H1 (cell line): ENCODE data around the gene TRPV4. TPM values are rescaled to one million over a fixed set of nuclear protein-coding genes. Genes with fewer than 3 reads are reported as not detected.

Experiments
- CTCF ChIA-PET: fragments of 300-600 bp; sonication (Branson Sonifier 250); formaldehyde crosslinking; loops from one replicate; lab custom pipeline; 2021; ENCODE audit not compliant: partially characterized antibody; lab: Charles Lee
- POLR2A ChIA-PET: fragments of 300-600 bp; sonication (Branson Sonifier 250); formaldehyde crosslinking; loops from one replicate; lab custom pipeline; 2021; ENCODE audit warnings: inconsistent platforms; ENCODE audit not compliant: partially characterized antibody; lab: Charles Lee
- DNase-seq, 2 experiments: peaks; one replicate each; pipeline versions ENCODE4 v3.0.0 to v3.0.0-alpha.2; 2010 to 2022; ENCODE audit warnings: low spot score in 2 of 2, low read depth in 1 of 2, mixed read lengths in 1 of 2
- FAIRE-seq: peaks from 2 replicates; lab custom pipeline; 2011; peaks lifted over from hg19 to GRCh38; lab: Jason Lieb, UNC
- H2AFZ ChIP-seq: 2 replicates; pipeline ENCODE4 v1.8.1; 2012; ENCODE audit warnings: low read length, inconsistent platforms
- H2AK5ac ChIP-seq: 2 replicates; pipeline ENCODE4 v1.6.1; 2013; ENCODE audit warnings: low read depth, low read length
- H2BK120ac ChIP-seq: replicated peaks from 2 replicates; pipeline ENCODE3; 2013; ENCODE audit warnings: low read depth, low read length, inconsistent platforms
- H2BK12ac ChIP-seq: 2 replicates; pipeline ENCODE4 v1.6.1; 2013; ENCODE audit warnings: low read depth, low read length
- H2BK15ac ChIP-seq: 2 replicates; pipeline ENCODE4 v1.6.1; 2013; ENCODE audit warnings: low read length
- H2BK20ac ChIP-seq: 2 replicates; pipeline ENCODE4 v1.6.1; 2013; ENCODE audit warnings: low read length
- H2BK5ac ChIP-seq: 2 replicates; pipeline ENCODE4 v1.6.1; 2013; ENCODE audit warnings: low read depth, low read length
- H3K14ac ChIP-seq: 2 replicates; pipeline ENCODE4 v1.6.1; 2013; ENCODE audit warnings: inconsistent platforms; ENCODE audit not compliant: insufficient read length
- H3K18ac ChIP-seq: 2 replicates; pipeline ENCODE4 v1.6.1; 2013; ENCODE audit warnings: low read length; ENCODE audit errors: extremely low read depth
- H3K23ac ChIP-seq: 2 replicates; pipeline ENCODE4 v1.6.1; 2013; ENCODE audit warnings: inconsistent platforms; ENCODE audit not compliant: insufficient read length
- H3K23me2 ChIP-seq: 2 replicates; pipeline ENCODE4 v1.6.1; 2013; ENCODE audit warnings: low read depth, low read length
- H3K27ac ChIP-seq: 2 replicates; pipeline ENCODE4 v1.6.1; 2011; ENCODE audit warnings: low read depth, low read length, inconsistent platforms
- H3K27me3 ChIP-seq, 4 experiments: replicated peaks in 1 of 4; 1 replicate in 1 of 4; 2 replicates in 3 of 4; pipeline versions ENCODE4 v1.6.1 to v1.8.1; 2011 to 2013; ENCODE audit warnings: low read length in 3 of 4, mild to moderate bottlenecking in 3 of 4, inconsistent platforms in 2 of 4, mixed read lengths in 2 of 4, moderate library complexity in 1 of 4; ENCODE audit not compliant: control insufficient read depth in 3 of 4, insufficient read depth in 3 of 4; ENCODE audit errors: extremely low read depth in 1 of 4
- H3K36me3 ChIP-seq, 4 experiments: 2 replicates each; pipeline versions ENCODE4 v1.6.1 to v1.8.1; 2011 to 2013; ENCODE audit warnings: mild to moderate bottlenecking in 4 of 4, low read length in 3 of 4, moderate library complexity in 2 of 4, control low read depth in 1 of 4, inconsistent platforms in 1 of 4; ENCODE audit not compliant: insufficient read depth in 4 of 4, control insufficient read depth in 2 of 4
- H3K4ac ChIP-seq: replicated peaks from 2 replicates; pipeline ENCODE3; 2013; ENCODE audit warnings: low read length, low read depth, mixed read lengths, inconsistent platforms; ENCODE audit not compliant: insufficient read length
- H3K4me1 ChIP-seq, 4 experiments: replicated peaks in 1 of 4; 1 replicate in 1 of 4; 2 replicates in 3 of 4; pipeline versions ENCODE4 v1.6.1 to v1.8.1; 2011 to 2013; ENCODE audit warnings: low read length in 3 of 4, inconsistent platforms in 2 of 4, mixed read lengths in 1 of 4; ENCODE audit not compliant: insufficient read depth in 4 of 4, control insufficient read depth in 3 of 4
- H3K4me2 ChIP-seq, 2 experiments: 2 replicates each; pipeline versions ENCODE4 v1.6.1 to v1.8.1; 2011 to 2013; ENCODE audit warnings: low read depth in 2 of 2, low read length in 2 of 2, control low read depth in 1 of 2, inconsistent platforms in 1 of 2, mild to moderate bottlenecking in 1 of 2; ENCODE audit not compliant: insufficient read depth in 1 of 2
- H3K4me3 ChIP-seq, 4 experiments: fragments of 200-600, 300-600 bp in 1 of 4; sonication (generic), shearing (Covaris generic), sonication (Bioruptor Twin) in 1 of 4; 2 replicates each; pipeline versions ENCODE4 v1.5.1 to v1.8.1; 2011 to 2016; ENCODE audit warnings: low read length in 4 of 4, low read depth in 3 of 4, control low read depth in 2 of 4, inconsistent platforms in 2 of 4, mild to moderate bottlenecking in 2 of 4, mixed read lengths in 1 of 4, moderate library complexity in 1 of 4; ENCODE audit not compliant: insufficient read depth in 2 of 4; ENCODE audit errors: extremely low read depth in 1 of 4
- H3K56ac ChIP-seq: replicated peaks from 2 replicates; pipeline ENCODE3; 2013; ENCODE audit warnings: low read depth, mild to moderate bottlenecking, mixed read lengths, low read length, inconsistent platforms; ENCODE audit not compliant: insufficient read length
- H3K79me1 ChIP-seq: 2 replicates; pipeline ENCODE4 v1.6.1; 2013; ENCODE audit warnings: low read depth, low read length, control low read depth
- H3K79me2 ChIP-seq, 2 experiments: 2 replicates each; pipeline versions ENCODE4 v1.6.1 to v1.8.1; 2012 to 2013; ENCODE audit warnings: low read length in 2 of 2, mild to moderate bottlenecking in 2 of 2, inconsistent platforms in 1 of 2; ENCODE audit not compliant: insufficient read depth in 2 of 2, control insufficient read depth in 1 of 2
- H3K9ac ChIP-seq, 4 experiments: replicated peaks in 1 of 4; 1 replicate in 1 of 4; 2 replicates in 3 of 4; pipeline versions ENCODE4 v1.6.1 to v1.8.1; 2011 to 2013; ENCODE audit warnings: low read depth in 3 of 4, low read length in 3 of 4, control low read depth in 2 of 4, mild to moderate bottlenecking in 2 of 4, moderate library complexity in 2 of 4, inconsistent platforms in 1 of 4; ENCODE audit errors: extremely low read depth in 1 of 4
- H3K9me3 ChIP-seq, 2 experiments: 2 replicates each; pipeline versions ENCODE4 v1.6.1 to v1.8.1; 2012 to 2013; ENCODE audit warnings: mild to moderate bottlenecking in 2 of 2, moderate library complexity in 2 of 2, control low read depth in 1 of 2, inconsistent platforms in 1 of 2, low read depth in 1 of 2, low read length in 1 of 2, mixed read lengths in 1 of 2; ENCODE audit not compliant: insufficient read depth in 2 of 2
- H4K20me1 ChIP-seq, 2 experiments: replicated peaks in 1 of 2; 2 replicates each; pipeline versions ENCODE3 to v1.8.1; 2011 to 2013; ENCODE audit warnings: inconsistent platforms in 2 of 2, low read length in 2 of 2, mild to moderate bottlenecking in 1 of 2; ENCODE audit not compliant: insufficient read depth in 2 of 2, control insufficient read depth in 1 of 2
- H4K5ac ChIP-seq: 2 replicates; pipeline ENCODE4 v1.6.1; 2013; ENCODE audit warnings: low read length, low read depth, mixed read lengths, inconsistent platforms; ENCODE audit not compliant: insufficient read length
- H4K8ac ChIP-seq: 2 replicates; pipeline ENCODE4 v1.8.0; 2013; ENCODE audit warnings: mild to moderate bottlenecking, moderate library complexity, low read length, inconsistent platforms; ENCODE audit not compliant: insufficient read depth; ENCODE audit errors: extremely low read depth
- H4K91ac ChIP-seq: replicated peaks from 2 replicates; pipeline ENCODE3; 2013; ENCODE audit warnings: low read length, mixed read lengths, inconsistent platforms; ENCODE audit not compliant: insufficient read length
- CBX5 ChIP-seq: fragments of 300-800, 300-1000 bp; sonication (generic); IDR thresholded peaks from 2 replicates; pipeline ENCODE4 v1.7.1; 2016; ENCODE audit warnings: antibody characterized with exemption, low read length, low read depth
- CHD1 ChIP-seq: IDR thresholded peaks from 2 replicates; pipeline ENCODE4 v1.6.1; 2012; ENCODE audit warnings: low read depth, low read length, improper control_type of control experiment
- FOSL1 ChIP-seq: IDR thresholded peaks from 2 replicates; pipeline ENCODE4 v1.6.1; 2011; ENCODE audit warnings: mild to moderate bottlenecking, low read depth, low read length, moderate library complexity; ENCODE audit not compliant: insufficient read depth
- POLR2AphosphoS5 ChIP-seq: IDR thresholded peaks from 2 replicates; pipeline ENCODE4 v1.6.1; 2011; ENCODE audit warnings: low read depth, low read length
- SIN3A ChIP-seq, 2 experiments: IDR thresholded peaks in 1 of 2; conservative IDR thresholded peaks in 1 of 2; 2 replicates each; pipeline ENCODE4 v1.6.1; 2011 to 2012; ENCODE audit warnings: low read length in 2 of 2, improper control_type of control experiment in 1 of 2, low read depth in 1 of 2, mild to moderate bottlenecking in 1 of 2
- ZNF274 ChIP-seq: IDR thresholded peaks from 2 replicates; pipeline ENCODE4 v1.7.0; 2012; ENCODE audit warnings: low read length, borderline replicate concordance; ENCODE audit errors: extremely low read depth
- WGBS, 2 experiments: shearing (Covaris generic) in 1 of 2; methylation state at CpG; one replicate each; pipeline versions ENCODE4 v1.1.6 to v1.1.7; 2013 to 2015; ENCODE audit warnings: low lambda C conversion rate in 2 of 2, mixed read lengths in 2 of 2, inconsistent platforms in 1 of 2, low coverage in 1 of 2, missing lambda C conversion rate in 1 of 2; ENCODE audit not compliant: insufficient replicate concordance in 2 of 2, insufficient coverage in 1 of 2, insufficient read length in 1 of 2; ENCODE audit errors: extremely low coverage in 1 of 2, missing lambda C conversion rate in 1 of 2; 5-methylcytosine and 5-hydroxymethylcytosine counted together
- polyA plus RNA-seq, 7 experiments: library from polyadenylated mRNA; depleted of rRNA in 3 of 7; stranded (reverse) in 5 of 7; unstranded in 2 of 7; fragments of >200 nt in 5 of 7; fragments of 200-250 nt in 2 of 7; gene quantifications; 1 replicate in 5 of 7; 2 replicates in 1 of 7; 4 replicates in 1 of 7; pipeline versions ENCODE4 v1.2.1 to v1.2.3, GENCODE V29; 2011 to 2013; ENCODE audit warnings: missing spikeins in 2 of 7, mixed read lengths in 2 of 7
- total RNA-seq: library from RNA; stranded (reverse); fragmentation: NEBNext Ultra II Directional; extraction: Animal tissue kit (Norgen Biotek cat#: 25700); gene quantifications from 2 replicates; pipeline ENCODE4 v1.2.1, GENCODE V29; 2021
- TF ChIP-seq, protein P1 (sequence below): IDR thresholded peaks from 2 replicates; pipeline ENCODE4 v1.6.1; 2012; ENCODE audit warnings: low read length, inconsistent platforms

TRPV4 gene
- total and polyA plus RNA-seq, 2 of the 8 experiments (the other 6 are each of a cell fraction or from before 2014, with no cell fraction given): 2.1 to 6.2 TPM

DNA sequence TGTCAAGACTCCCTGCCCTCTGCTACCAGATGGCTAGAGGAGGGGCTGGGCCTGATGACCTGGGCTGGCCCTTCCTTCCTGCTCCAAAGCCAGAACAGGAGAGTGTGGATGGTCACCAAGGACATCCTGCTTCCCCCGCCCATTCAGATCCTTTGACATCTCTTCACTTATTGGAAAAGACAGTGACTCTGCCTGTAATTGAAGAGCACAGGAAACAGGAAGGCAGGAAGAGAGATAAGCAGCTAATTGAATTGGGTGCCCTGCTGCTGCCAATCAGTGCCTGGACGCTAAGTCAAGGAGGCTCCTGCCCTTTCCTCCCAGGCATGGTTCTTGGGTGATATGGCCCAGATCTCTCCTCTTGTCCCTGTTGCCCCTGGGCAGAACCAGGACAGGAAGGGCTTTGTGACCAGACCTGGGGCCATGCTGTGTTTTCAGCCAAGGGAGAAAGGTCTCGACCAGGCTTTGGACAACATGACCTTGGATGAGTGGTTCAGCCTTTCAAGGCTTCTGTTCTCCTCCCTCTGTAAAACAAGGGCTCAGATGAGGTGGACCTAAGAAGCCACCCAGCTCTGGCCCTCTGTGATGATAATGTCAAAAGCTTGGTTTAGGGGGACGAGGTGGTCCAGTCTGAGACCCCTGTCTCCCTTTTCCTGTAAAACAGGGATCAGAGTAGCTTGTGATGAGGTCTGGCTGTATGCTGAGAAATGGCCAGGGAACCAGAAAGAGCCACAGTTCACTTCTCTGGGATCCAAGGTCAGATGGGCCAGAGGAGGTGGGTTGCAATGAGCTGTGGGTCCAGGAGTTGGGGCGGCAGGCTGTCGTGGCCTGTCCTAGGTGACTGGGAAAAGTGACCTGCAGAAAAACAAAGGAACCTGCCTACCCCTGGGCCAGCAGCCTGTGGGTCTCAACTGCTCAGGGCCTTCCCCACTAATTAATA is 80.8 kb downstream of the TRPV4 start:
- CTCF ChIA-PET: interaction anchor here (0.5 to 3.0 kb wide), 5 partner anchors 9 to 154 kb away, joined by 3 to 19 read pairs (median 6); no protein-coding TSS in a partner anchor
- Histone ChIP-seq H3K23ac (no peak overlapping the region), H3K4me2 (no peak overlapping the region), H4K8ac (no peak overlapping the region), H3K36me3 (no peaks in the 10 kb centered on the region), H3K27me3 (no peaks in the 10 kb centered on the region), H2AK5ac (no peak overlapping the region), H3K4me3 (no peak overlapping the region), H2AFZ (no peak overlapping the region), H3K14ac (no peak overlapping the region), H2BK12ac (no peak overlapping the region), H3K23me2 (no peaks in the 10 kb centered on the region), H2BK5ac (no peak overlapping the region), H2BK20ac (no peak overlapping the region), H2BK15ac (no peak overlapping the region), H3K27ac (no peak overlapping the region), H3K9me3 (no peaks in the 10 kb centered on the region), H2BK120ac (no peak overlapping the region), H3K4me1 (no peaks in the 10 kb centered on the region; a peak in 1 of 7 replicates), H4K91ac (no peak overlapping the region), H3K9ac (no peak overlapping the region), H4K5ac (no peak overlapping the region), H3K18ac (no peak overlapping the region), H3K4ac (no peak overlapping the region), H3K79me1 (no peaks in the 10 kb centered on the region), H4K20me1 (no peaks in the 10 kb centered on the region), H3K79me2 (no peaks in the 10 kb centered on the region), H3K56ac (no peak overlapping the region)
- FAIRE-seq (no peak), DNase-seq (no peak)
- 93% methylated on average over 6 of the region's 6 CpGs; no CpG with 5 or more reads in 1 of the 2 experiments for WGBS, 2 experiments
- no peak for TF ChIP-seq CHD1
- TF ChIP-seq FOSL1: no peak
- TF ChIP-seq, protein P1, sequence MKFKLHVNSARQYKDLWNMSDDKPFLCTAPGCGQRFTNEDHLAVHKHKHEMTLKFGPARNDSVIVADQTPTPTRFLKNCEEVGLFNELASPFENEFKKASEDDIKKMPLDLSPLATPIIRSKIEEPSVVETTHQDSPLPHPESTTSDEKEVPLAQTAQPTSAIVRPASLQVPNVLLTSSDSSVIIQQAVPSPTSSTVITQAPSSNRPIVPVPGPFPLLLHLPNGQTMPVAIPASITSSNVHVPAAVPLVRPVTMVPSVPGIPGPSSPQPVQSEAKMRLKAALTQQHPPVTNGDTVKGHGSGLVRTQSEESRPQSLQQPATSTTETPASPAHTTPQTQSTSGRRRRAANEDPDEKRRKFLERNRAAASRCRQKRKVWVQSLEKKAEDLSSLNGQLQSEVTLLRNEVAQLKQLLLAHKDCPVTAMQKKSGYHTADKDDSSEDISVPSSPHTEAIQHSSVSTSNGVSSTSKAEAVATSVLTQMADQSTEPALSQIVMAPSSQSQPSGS: no peak
- TF ChIP-seq ZNF274: no peak
- TF ChIP-seq CBX5: no peak
- no peak for TF ChIP-seq SIN3A (conservative IDR thresholded peaks at IDR 0.05 in 1 of 2, IDR thresholded peaks at IDR 0.05 in 1 of 2; ENCODE audit: low read depth in 1 of 2, low read length in 2 of 2)
- no peak for TF ChIP-seq POLR2AphosphoS5
- POLR2A ChIA-PET: no interaction called here
